GM10266 (cell line): ENCODE measurements around the gene TRUB2.

Source experiments
- DNase-seq: peaks from one replicate; pipeline ENCODE4 v3.0.0; 2012; ENCODE audit errors: extremely low spot score
- CTCF ChIP-seq: IDR thresholded peaks from 2 replicates; pipeline ENCODE4 v1.5.1; 2012; ENCODE audit warnings: mild to moderate bottlenecking, low read depth; ENCODE audit not compliant: control insufficient read depth, insufficient read depth; ENCODE audit errors: missing control alignments

TRUB2 gene

GRCh38 chr9:128324401-128324800 lies 2.2 kb upstream of the TRUB2 start:
- no peak for DNase-seq
- no peak for TF ChIP-seq CTCF

- TF ChIP-seq CTCF, result no peak
These were observed 1.5 kb upstream of the TRUB2 start for GRCh38 chr9:128323791-128324190.

GRCh38 chr9:128323212-128323730 lies 1.0 kb upstream of the TRUB2 start:
- no peak for TF ChIP-seq CTCF
- DNase-seq, result no peak

More at GRCh38 chr9:128323791-128324190, 1.5 kb upstream of the TRUB2 start:
- DNase-seq, result no peak

- TF ChIP-seq CTCF, result no peak
- DNase-seq, result no peak
These were observed 306 bp downstream of the TRUB2 start for GRCh38 chr9:128321879-128322403.

GRCh38 chr9:128321343-128321742 lies 904 bp downstream of the TRUB2 start:
- no peak for TF ChIP-seq CTCF
- DNase-seq, result no peak

- no peak for DNase-seq
These were observed 4.6 kb downstream of the TRUB2 start for GRCh38 chr9:128317629-128318028.

More at GRCh38 chr9:128317629-128318028, 4.6 kb downstream of the TRUB2 start:
- no peak for TF ChIP-seq CTCF
